Activated CD4-positive, alpha-beta T cell treated with anti-CD3 and anti-CD28 coated beads for 1 hour (primary cell): Measurements from ENCODE around the gene MARS1.
"Not testable (repeated sequence)": the region's sequence is repeated elsewhere in the genome, so short reads cannot be mapped to it uniquely, and the experiment has no call there.

Experiments used
- DNase-seq: peaks from one replicate; pipeline ENCODE4 v3.0.0-alpha.2; 2020

Gene MARS1

DNA sequence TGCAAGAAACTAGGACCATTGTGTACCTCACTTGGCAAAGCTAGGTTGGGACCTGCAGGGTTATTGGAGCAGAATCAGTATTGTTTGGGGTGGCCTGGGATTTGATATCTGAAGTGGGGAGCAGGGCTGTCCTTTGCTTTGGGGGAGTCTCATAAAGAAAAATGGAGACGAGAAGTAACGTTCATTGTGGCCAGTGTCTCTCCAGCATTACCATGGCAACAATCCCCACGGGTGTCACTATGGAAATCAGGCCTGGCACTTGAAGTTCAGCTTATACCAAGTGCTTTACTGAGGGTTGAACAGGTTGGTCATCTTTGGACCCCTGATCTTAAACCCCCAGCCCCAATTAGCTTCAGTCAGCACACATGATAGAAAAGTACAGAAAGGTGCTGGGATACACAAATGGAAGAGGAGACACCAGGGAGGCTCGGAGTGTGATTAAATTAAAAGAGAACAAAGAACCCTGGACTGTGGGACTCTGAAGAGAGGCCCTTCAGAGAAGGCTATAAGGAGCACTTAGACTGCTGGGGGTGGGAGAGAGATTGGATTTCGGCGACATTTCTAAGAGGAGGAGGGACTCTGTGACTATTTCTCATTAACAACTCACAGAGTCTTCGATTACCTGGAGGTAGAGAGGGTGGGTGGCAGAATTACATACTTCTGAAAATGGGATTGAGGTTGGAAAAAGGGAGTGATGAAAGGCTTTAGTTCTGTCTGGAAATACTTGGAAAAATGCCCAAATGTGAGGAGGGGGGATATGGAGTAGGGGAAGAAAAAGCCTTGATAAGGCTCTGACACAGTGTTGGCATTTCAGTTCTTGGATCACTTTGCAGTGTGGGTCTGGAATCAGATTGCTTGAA is 65.7 kb downstream of the MARS1 start:
- DNase-seq: no peak

- no peak for DNase-seq
These were observed 66.6 kb downstream of the MARS1 start for GRCh38 chr12:57554453-57554852.

- no peak for DNase-seq
These were observed 67.0 kb downstream of the MARS1 start for GRCh38 chr12:57554897-57555296.

GRCh38 chr12:57558864-57559263 is 71.0 kb downstream of the MARS1 start:
- DNase-seq: no peak

DNA sequence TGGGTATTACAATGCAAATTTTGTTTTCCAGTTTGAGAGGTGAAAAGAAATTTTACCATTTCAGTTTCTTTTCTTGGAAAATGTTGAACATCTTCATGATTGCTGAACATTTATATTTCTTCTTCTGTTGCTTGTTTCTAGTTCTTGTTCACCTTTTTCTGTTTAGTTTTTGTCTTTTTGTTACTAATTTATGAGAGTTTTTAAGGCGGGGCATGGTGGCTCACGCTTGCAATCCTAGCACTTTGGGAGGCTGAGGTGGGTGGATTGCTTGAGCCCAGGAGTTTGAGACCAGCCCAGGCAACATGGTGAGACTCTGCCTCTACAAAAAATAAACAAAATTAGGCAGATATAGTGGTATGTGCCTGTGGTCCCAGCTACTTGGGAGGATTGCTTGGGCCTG is 72.6 kb downstream of the MARS1 start:
- no peak for DNase-seq

DNA sequence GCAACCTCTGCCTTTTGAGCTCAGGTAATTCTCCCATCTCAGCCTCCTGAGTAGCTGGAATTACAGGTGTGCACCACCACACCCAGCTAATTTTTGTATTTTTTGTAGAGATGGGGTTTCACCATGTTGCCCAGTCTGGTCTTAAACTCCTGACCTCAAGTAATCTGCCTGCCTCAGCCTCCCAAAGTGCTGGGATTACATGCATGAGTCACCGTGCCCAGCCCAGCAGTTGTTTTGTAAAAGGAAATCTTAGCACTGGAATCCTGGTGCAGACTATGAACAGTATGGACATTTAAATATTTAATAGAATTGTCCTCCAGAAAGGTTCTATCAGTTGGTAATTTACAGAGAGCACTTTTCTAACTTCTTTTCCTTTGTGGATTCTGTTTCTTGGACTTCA is 73.2 kb downstream of the MARS1 start:
- not testable (repeated sequence) for DNase-seq

DNA sequence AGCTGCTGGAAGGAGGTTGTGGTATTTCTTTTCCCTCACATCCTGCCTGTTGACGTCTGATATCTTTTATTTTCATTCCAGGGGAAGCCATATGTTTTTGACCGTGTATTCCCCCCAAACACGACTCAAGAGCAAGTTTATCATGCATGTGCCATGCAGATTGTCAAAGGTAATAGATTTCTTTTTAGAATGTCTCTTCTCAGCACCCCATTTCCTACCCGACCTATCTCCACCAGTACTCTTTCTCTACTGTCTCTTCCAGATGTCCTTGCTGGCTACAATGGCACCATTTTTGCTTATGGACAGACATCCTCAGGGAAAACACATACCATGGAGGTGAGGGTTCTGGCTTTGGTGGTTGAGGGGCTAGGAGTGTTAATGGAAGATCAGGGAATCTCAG is 75.5 kb downstream of the MARS1 start:
- no peak for DNase-seq

DNA sequence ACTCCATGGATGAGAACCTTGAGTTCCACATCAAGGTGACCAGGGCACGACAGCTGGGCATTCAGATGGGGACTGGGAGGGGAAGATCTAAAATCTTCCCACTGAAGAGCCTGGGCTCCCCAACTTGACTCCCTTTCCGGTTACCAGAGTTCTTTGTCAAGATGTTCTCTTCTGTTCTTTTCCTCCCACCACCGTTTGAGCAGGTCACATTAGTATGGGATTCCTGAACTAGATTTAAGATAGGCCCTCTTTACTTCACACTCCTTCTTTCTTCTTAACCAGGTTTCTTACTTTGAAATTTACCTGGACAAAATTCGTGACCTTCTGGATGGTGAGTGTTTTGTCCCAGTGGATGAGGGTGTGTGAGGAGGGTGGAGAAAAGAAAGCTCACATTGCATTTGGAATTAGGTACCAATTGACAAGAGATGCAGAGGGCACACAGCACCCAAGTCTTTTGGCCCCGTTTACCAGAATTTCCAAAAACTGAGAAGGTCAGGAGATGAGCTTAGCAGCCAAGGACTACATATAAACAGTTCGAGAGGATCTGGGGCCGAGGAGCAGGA is 76.4 kb downstream of the MARS1 start:
- no peak for DNase-seq
